HL-60 (cell line): ENCODE results near the gene WDR64.

Experiments
- CTCF ChIP-seq: IDR thresholded peaks from one replicate; pipeline ENCODE4 v1.5.1; 2011; ENCODE audit warnings: low read length, control low read depth, inconsistent platforms; ENCODE audit not compliant: insufficient read depth
- GABPA ChIP-seq: IDR thresholded peaks from 2 replicates; pipeline ENCODE4 v1.6.1; 2012; ENCODE audit warnings: low read depth
- POLR2AphosphoS5 ChIP-seq: IDR thresholded peaks from 2 replicates; pipeline ENCODE4 v1.6.1; 2012; ENCODE audit warnings: low read depth
- REST ChIP-seq: IDR thresholded peaks from 2 replicates; pipeline ENCODE4 v1.6.1; 2012; ENCODE audit warnings: low read depth; ENCODE audit not compliant: insufficient replicate concordance
- SPI1 ChIP-seq: IDR thresholded peaks from 2 replicates; pipeline ENCODE4 v1.6.1; 2012; ENCODE audit warnings: low read depth, mild to moderate bottlenecking, borderline replicate concordance

GRCh38 chr1:241677201-241677600, 25.1 kb downstream of the WDR64 start:
- TF ChIP-seq CTCF (no peak), POLR2AphosphoS5 (no peak), SPI1 (no peak), GABPA (no peak), REST (no peak)
